GM18907 (cell line): ENCODE data around the gene ZBTB42.
"Not testable (repeated sequence)": the region's sequence is repeated elsewhere in the genome, so short reads cannot be mapped to it uniquely, and the experiment has no call there.

ENCODE experiments used
- ATAC-seq: cut with Tn5 transposase; IDR thresholded peaks from one replicate; pipeline ENCODE4 v1.9.1; 2021; ENCODE audit warnings: mild to moderate bottlenecking, moderate library complexity; ENCODE audit not compliant: unreplicated experiment

Gene ZBTB42

DNA sequence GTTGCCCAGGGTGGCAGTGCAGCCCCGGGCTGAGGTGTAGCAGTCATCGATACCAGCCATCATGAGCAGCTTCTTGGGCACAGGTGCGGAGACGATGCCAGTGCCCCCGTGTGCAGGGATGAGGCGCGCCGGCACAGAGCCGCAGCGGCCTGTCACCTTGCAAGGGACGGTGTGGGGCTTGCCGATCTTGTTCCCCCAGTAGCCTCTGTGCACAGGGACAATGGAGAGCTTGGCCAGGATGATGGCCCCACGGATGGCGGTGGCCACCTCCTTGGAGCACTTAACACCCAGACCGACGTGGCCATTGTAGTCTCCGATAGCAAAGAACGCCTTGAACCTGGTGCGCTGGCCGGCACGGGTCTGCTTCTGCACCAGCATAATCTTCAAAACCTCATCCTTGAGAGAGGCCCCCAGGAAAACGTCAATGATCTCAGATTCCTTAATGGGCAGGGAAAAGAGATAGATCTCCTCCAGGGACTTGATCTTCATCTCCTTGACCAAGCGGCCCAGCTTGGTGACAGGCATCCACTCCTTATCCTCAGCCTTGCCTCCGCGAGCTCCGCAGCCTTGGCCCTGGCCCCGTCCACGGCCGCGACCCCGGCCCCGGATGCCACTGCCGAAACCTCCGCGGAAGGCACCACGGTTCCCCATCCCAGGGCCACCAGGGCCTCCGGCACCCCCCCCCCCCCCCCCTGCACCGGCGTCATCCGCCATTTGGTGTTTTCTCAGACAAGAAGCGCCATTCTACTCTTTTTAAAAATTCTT, 35.5 kb downstream of the ZBTB42 start:
- not testable (repeated sequence) for ATAC-seq

GRCh38 chr14:104841730-104842129, 40.8 kb downstream of the ZBTB42 start:
- ATAC-seq = no peak

DNA sequence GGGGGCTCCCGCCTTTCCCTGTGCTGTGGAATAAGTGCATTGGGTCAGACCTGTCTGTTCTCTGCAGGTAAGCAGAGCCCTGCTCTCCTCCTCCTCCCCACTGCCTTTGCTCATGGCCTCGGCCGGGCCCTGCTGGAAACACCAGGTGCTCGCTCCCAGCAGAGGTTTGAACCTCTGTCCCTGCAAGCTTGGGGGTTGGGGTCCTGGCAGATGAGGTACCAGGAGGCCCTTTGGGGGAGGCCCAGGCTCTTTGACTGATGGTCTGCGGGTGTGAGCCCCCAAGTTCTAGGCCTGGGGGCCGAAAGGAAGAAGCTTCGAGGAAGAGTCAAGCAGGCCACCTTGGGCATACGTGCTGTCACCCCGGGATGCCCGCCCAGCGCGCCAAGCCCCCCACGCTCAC, 42.1 kb downstream of the ZBTB42 start:
- no peak for ATAC-seq

DNA sequence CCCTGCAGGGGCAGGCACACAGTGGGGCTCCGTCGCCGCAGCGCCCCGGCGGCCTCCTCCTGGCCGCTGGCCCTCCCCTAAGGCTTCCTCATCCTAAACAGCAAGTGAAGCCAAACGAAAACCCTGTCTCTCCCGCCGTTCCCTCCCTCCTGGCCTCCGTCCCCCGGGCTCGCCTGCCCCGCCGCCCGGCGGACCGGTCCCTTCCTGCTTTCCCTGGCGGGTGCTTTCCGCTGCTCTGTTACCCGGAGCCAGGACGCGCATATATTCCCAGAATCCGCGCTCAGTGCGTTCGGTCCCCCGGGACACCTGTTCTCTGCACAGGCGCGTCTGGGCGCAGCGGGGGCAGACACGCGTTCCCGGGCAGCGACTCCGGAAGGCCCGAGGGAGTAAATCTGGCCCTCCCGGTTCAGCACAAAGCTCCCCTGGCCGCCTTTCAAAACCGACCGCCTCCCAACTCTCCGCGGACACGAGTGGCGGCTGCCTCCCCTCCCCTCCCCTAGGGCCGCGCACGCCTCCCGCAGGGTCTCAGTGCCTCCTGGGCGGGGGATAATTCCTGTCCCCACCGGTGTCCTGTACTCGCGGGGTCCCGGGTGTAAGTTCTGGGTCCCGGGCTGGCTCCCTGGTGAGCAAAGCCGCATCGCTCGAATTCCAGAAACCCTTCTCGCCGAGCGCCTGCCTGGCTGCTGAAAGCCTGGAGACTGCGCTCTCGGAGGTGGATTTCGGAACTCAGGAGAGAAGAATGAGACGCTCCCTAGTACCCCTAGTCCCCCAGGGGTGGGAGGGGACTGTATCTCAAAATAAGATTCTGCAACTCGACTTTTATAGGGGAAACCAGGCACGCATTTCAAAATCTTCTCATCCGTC, 42.8 kb downstream of the ZBTB42 start:
- no peak for ATAC-seq

GRCh38 chr14:104844306-104845032, 43.6 kb downstream of the ZBTB42 start:
- ATAC-seq = no peak

- ATAC-seq = no peak
Measured at GRCh38 chr14:104845033-104845666, 44.2 kb downstream of the ZBTB42 start.

DNA sequence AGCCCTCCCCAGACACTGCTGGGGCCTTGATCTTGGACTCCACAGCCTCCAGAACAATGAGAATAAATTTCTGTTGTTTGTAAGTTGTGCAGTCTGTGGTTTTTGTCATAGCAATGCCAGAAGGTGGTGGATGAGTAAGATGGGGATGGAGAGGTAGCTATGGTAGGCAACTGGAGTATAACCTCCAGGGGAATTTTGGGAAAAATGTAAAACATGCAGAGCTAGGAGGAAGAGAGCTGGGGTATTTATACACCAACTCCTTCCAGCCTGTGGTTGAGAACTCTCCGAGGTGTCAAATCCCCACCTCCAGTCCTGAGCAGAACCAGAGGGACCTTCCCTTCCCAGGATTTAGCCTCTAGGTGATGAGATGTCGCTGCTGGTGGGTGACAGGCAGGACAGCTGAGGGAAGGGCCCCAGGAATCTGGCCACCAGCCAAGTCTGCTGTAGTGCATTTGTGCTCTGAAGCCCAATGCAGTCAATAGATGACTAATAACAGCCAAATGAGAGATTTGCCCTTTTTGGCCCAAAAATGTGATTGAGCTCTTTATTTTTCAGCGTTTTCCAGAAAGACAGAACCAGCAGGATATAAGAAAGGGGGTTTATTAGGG, 45.0 kb downstream of the ZBTB42 start:
- ATAC-seq = no peak

- ATAC-seq = no peak
Measured at GRCh38 chr14:104852280-104852663, 51.4 kb downstream of the ZBTB42 start.
